ENCODE results near the gene R3HCC1L. TPM values are rescaled to one million over a fixed set of nuclear protein-coding genes. Genes with fewer than 3 reads are reported as not detected.
"Not testable (repeated sequence)": the region's sequence is repeated elsewhere in the genome, so short reads cannot be mapped to it uniquely, and the experiment has no call there.

Gene R3HCC1L
- total RNA-seq, 1 experiment from 2014 or later = 6.3 TPM

GRCh38 chr10:98115031-98115787, 19.2 kb upstream of the R3HCC1L start:
- Histone ChIP-seq H3K27me3 (peaks cover 36% of the 10 kb centered on the region), H3K9me3 (no peaks in the 10 kb centered on the region), H3K36me3 (no peaks in the 10 kb centered on the region), H3K4me3 (no peak overlapping the region)
- no peak for DNase-seq

- peaks cover 2% of the 10 kb centered on the region; the same call in 1 of the 2 replicates for H3K9me3 ChIP-seq
- H3K36me3 ChIP-seq = no peaks in the 10 kb centered on the region
- H3K4me3 ChIP-seq = no peak overlapping the region
- H3K27me3 ChIP-seq = peaks cover 21% of the 10 kb centered on the region
- DNase-seq = no peak
These were observed 14.6 kb upstream of the R3HCC1L start for GRCh38 chr10:98119891-98120290.

DNA sequence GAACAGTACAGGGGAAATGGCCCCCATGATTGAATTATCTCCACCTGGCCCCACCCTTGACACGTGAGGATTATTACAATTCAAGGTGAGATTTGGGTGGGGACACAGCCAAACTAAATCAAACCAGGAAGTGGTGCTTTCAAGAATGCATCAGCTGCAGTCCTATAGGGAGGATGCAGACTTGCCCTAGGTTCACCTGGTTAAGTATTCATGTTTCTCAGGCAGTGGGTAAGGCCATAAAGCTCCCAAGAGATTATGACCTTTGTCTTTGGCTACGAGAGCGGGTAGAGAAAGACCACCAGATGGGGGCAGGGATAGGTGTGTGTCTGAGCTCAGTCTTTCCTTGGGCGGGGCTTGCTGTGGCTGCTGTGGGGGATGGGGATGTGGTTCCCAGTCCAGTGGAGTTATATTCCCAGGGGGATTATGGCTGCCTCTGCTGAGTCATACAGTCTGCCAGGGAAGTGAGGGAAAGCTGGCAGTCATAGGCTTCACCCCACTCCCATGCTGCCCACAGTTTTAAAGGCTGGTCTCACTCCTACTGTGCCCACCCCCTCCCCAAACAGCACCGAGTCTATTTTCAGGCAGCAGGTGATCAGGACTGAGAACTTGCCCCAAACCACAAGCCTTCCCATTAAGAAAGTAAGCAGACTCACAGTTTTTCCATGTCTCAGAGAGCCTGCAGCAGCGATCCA, 8.4 kb upstream of the R3HCC1L start:
- Histone ChIP-seq H3K9me3 (peaks cover 2% of the 10 kb centered on the region; the same call in 1 of the 2 replicates), H3K36me3 (no peaks in the 10 kb centered on the region), H3K4me3 (no peak overlapping the region), H3K27me3 (peaks cover 2% of the 10 kb centered on the region; the same call in 1 of the 2 replicates)
- DNase-seq = peak; percentile 20

- DNase-seq = no peak
- no peaks in the 10 kb centered on the region for H3K27me3 ChIP-seq
These were observed 5.7 kb upstream of the R3HCC1L start for GRCh38 chr10:98128802-98129201.

DNA sequence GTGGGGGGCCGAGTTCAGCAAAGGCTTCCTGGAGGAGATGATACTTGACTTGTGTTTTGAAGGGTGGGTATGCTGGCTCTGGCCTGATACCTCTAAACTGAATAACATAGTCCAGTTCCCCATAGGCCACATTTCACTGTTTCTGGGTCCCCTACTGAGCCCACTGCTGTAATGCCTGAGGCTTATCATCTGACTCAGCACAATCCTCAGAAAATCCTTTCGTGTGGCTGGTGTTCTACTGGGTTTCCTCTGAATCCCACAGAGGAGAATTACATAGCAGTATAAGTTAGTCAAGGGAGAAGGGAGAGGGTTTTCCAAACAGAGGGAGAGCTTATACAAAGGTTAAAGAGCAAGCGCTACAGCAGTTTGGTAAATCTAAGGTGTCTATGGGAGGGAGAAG, 2.8 kb upstream of the R3HCC1L start:
- DNase-seq = no peak
- Histone ChIP-seq H3K4me3 (no peak overlapping the region), H3K27me3 (no peaks in the 10 kb centered on the region), H3K9me3 (0 out of 2 replicates have a peak, but pooled peaks cover 4% of the 10 kb centered on the region), H3K36me3 (no peaks in the 10 kb centered on the region)

More at GRCh38 chr10:98128802-98129201, 5.7 kb upstream of the R3HCC1L start:
- H3K9me3 ChIP-seq = 0 out of 2 replicates have a peak, but pooled peaks cover 4% of the 10 kb centered on the region
- no peak overlapping the region for H3K4me3 ChIP-seq
- H3K36me3 ChIP-seq = no peaks in the 10 kb centered on the region

DNA sequence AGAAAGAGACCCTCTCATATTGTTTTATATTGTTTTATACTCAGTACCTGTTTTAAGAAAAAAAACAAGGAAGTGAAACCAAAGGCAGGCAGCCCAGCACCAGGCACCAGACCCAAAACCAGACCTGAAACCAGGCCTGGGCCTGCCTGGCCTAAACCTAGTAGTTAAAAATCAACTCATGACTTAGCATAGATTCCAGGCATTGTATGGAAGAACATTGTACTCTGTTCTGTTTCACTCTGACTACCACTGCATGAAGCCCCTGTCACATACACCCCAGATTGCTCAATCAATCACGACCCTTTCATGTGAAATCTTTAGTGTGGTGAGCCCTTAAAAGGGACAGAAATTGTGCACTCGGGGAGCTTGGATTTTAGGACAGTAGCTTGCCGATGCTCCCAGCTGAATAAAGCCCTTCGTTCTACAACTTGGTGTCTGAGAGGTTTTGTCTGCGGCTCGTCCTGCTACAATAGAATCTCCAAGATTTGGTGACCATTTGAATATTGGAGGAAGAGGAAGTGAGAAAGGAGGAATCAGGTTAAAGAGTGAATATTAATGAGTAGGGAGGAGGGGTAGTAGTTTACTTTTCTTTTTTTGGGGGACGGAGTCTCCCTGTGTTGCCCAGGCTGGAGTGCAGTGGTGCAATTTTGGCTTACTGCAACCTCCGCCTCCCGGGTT, 1.2 kb upstream of the R3HCC1L start:
- H3K9me3 ChIP-seq, H3K36me3 ChIP-seq, H3K4me3 ChIP-seq, DNase-seq, H3K27me3 ChIP-seq: not testable (repeated sequence)

DNA sequence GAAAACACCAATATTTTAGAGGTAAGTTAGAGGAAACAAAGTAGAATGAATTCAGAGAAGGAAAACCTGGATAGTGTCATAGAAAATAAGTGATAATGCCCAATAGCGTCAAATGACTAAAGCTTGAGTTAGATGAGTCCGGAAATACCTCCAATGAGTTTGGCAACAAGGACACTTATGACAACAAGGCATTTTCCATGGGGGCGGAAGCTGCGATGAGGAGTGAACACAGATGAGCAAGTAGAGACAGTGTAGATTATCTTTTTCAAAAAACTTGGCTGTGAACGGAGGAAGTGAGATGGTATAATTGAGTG, 383 bp upstream of the R3HCC1L start:
- DNase-seq = no peak
- no peaks in the 10 kb centered on the region for H3K36me3 ChIP-seq
- H3K9me3 ChIP-seq = 0 out of 2 replicates have a peak, but pooled peaks cover 4% of the 10 kb centered on the region
- H3K27me3 ChIP-seq = no peaks in the 10 kb centered on the region
- peak overlapping the region; percentile 88 for H3K4me3 ChIP-seq

DNA sequence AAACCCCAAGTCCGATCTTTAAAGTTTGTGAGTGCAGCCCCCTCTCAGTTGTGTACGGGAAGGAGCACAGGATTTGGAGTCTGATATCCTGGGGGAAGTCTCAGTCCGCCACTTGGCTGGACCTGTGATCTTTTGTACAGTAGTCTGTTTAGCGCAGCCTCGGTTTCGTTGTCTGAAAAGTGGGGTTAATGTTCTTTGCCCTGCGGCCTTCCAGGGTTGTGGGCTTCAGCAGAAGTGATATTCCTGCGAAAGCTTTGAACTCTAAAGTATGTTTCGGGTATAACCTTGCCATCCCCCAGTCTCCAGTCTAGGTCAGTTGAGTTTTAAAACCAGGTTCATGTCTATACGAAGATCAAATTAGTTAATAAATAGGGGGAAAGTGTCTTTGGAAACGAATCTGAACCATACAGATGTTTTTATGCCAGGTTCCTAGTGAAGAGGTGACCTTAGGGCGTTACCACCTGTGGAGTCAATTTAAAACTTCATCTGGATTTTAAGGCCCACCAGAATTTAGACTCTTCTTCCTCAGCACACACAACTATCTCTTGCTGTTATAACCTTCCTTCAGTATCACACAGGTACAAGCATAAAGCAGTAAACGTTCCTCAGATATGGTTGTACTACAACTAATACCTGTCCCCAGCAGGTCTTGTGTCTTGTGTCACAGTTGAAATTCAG, 904 bp downstream of the R3HCC1L start:
- peak overlapping the region; percentile 88 for H3K4me3 ChIP-seq
- H3K9me3 ChIP-seq = 0 out of 2 replicates have a peak, but pooled peaks cover 4% of the 10 kb centered on the region
- H3K36me3 ChIP-seq = no peaks in the 10 kb centered on the region
- no peaks in the 10 kb centered on the region for H3K27me3 ChIP-seq
- DNase-seq = no peak

- not testable (repeated sequence) for H3K4me3 ChIP-seq, H3K9me3 ChIP-seq, H3K36me3 ChIP-seq, DNase-seq, H3K27me3 ChIP-seq
These were observed 2.3 kb downstream of the R3HCC1L start for GRCh38 chr10:98136775-98137174.

- H3K4me3 ChIP-seq = no peak overlapping the region
- H3K36me3 ChIP-seq = no peaks in the 10 kb centered on the region
- no peak for DNase-seq
- no peaks in the 10 kb centered on the region for H3K27me3 ChIP-seq
- no peaks in the 10 kb centered on the region for H3K9me3 ChIP-seq
These were observed 3.6 kb downstream of the R3HCC1L start for GRCh38 chr10:98138031-98138430.

DNA sequence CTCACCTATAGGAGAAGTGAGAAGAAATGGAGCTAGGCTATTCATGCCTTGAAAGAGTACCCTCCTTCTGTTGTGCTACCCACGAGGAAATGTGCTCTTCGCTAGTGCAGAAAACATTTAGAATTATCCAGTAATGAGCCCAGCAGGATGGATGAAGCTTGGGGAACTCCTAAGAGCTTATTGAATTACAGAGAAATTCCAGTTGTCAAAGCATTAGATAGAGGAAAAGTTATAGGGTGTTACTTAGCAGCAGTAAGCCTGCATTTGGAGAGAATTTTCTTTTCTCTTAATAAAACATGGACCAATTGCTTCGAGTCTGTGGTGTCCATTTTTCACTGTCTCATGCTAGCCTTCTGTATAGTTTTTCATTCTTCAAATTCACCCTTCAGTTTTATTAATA, 5.0 kb downstream of the R3HCC1L start:
- no peaks in the 10 kb centered on the region for H3K36me3 ChIP-seq
- DNase-seq = no peak

DNA sequence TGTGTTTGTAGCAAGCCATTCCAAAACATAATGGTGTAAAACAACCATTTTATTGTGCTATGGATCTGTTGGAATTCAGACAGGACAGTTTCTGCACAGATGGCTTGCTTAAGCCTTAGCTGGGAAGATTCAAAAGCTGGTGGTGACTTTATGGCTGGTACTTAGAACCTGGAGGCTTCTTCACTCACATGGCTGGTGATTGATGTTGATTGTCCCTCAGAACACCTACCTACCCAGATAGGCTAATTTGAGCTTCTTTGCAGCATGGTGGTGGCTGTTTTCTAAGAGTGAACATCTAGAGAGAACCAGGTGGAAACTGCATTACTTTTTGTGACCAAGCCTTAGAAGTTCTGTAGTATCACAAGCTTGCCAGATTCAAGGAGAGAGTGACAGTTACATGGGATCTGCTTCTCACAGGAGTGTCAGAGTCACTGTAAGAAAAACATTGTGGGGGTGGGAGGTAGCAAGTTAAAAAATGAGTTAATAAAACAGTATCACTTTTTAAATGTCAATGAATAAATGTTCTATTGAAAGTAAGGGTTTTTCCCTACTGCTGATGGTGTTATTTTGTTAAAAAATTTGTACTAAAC, 7.1 kb downstream of the R3HCC1L start:
- no peak overlapping the region for H3K4me3 ChIP-seq
- DNase-seq = no peak
- no peaks in the 10 kb centered on the region for H3K36me3 ChIP-seq
- no peaks in the 10 kb centered on the region for H3K27me3 ChIP-seq
- no peaks in the 10 kb centered on the region for H3K9me3 ChIP-seq

More for the DNA sequence above, 5.0 kb downstream of the R3HCC1L start:
- H3K4me3 ChIP-seq = no peak overlapping the region
- no peaks in the 10 kb centered on the region for H3K9me3 ChIP-seq
- no peaks in the 10 kb centered on the region for H3K27me3 ChIP-seq

DNA sequence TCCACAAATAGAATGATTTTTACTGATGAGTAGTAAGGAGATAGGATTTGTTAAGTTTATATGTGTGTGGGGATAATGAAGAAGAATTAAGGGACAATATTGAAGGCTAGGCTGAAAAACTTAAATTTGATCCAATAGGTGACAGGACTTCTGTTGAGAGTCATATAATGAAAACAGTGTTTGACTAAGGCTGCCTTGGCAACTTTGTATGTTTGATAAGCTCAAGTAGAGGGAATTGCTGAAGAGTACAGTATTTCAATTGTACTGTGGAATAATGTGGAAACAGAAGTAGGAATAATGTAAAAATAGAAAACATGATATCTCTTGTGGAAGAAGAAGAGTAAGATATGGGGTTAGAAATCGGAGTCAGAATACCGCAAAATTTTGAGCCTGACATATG, 10.5 kb downstream of the R3HCC1L start:
- no peaks in the 10 kb centered on the region for H3K27me3 ChIP-seq
- no peaks in the 10 kb centered on the region for H3K36me3 ChIP-seq
- no peak for DNase-seq
- H3K9me3 ChIP-seq = peaks cover 10% of the 10 kb centered on the region
- H3K4me3 ChIP-seq = no peak overlapping the region

GRCh38 chr10:98149858-98150257, 15.4 kb downstream of the R3HCC1L start:
- Histone ChIP-seq H3K27me3 (no peaks in the 10 kb centered on the region), H3K4me3 (no peak overlapping the region), H3K36me3 (peaks cover 10% of the 10 kb centered on the region), H3K9me3 (peaks cover 10% of the 10 kb centered on the region)
- no peak for DNase-seq

DNA sequence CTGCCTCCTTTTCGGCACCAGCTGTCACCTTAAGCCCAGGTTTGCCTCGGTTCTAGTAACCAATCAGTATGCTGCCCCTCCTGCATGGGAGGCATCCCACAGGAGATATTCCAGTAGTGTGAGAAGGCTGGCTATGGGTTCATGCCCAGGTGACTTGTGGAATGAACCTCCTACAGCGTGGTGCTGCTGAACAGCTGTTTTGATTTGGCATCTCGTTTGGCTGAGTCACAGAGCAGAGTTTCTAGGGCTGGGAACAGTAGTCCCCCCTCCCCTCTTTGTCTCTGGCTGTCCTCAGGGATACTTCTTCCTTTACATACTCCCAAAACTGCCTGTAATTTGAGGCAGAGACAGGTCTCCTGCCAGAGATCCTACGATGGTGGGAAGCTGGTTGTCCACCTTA, 16.1 kb downstream of the R3HCC1L start:
- peaks cover 10% of the 10 kb centered on the region for H3K36me3 ChIP-seq
- no peaks in the 10 kb centered on the region for H3K27me3 ChIP-seq
- no peak for DNase-seq
- H3K4me3 ChIP-seq = no peak overlapping the region
- peaks cover 10% of the 10 kb centered on the region for H3K9me3 ChIP-seq

GRCh38 chr10:98152778-98153177, 18.3 kb downstream of the R3HCC1L start:
- H3K36me3 ChIP-seq = peaks cover 14% of the 10 kb centered on the region
- not testable (repeated sequence) for H3K27me3 ChIP-seq, H3K9me3 ChIP-seq, H3K4me3 ChIP-seq, DNase-seq
